GM12874 (cell line): Measurements from ENCODE around the gene NAV2.

ENCODE experiments used
- CTCF ChIP-seq: IDR thresholded peaks from 2 replicates; pipeline ENCODE4 v1.5.1; 2011; ENCODE audit warnings: low read depth, mild to moderate bottlenecking, control low read depth, low read length, moderate library complexity; ENCODE audit not compliant: insufficient read depth

The NAV2 gene

GRCh38 chr11:20015529-20016427 lies 303.1 kb downstream of the NAV2 start:
- TF ChIP-seq CTCF, result no peak

GRCh38 chr11:20016526-20016925 lies 303.9 kb downstream of the NAV2 start:
- TF ChIP-seq CTCF, result no peak

DNA sequence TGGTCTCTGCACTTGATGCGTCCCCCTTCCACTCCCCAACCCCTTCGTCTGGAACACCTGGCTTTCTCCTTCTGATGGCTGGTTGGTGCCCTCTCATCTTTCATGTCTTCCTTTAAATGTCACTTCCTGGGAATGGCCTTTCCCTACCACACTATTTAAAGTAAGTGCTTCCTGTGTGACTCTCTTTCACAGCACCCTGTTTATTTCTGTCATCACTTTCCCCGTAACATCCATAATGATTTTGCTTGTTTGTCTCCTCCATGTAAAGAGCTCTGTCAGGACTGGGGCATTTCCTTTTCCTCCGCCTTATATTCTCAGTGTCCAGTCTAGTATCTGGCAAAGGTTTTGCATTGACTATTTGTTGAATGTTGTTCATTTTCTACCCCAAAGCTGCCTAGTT lies 304.7 kb downstream of the NAV2 start:
- TF ChIP-seq CTCF, result no peak

DNA sequence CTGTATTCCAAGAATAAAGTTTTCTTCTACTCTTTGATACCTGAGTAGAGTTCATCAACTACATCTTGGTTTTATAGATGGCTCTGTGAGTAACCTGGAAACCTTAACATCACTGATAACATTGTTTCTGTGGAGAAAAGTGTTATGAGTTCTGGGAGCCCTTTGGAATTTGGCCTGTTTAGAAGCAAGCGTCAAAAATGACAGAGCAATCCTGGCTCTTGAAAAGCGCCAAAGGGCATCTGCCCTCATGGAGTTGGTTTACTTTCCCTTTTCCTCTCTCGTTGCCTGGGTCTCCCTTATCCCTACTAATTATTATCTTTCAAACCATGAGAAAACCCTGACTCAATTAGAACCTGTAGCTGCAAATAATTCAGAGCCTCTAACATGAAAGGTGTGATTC lies 307.6 kb downstream of the NAV2 start:
- no peak for TF ChIP-seq CTCF

DNA sequence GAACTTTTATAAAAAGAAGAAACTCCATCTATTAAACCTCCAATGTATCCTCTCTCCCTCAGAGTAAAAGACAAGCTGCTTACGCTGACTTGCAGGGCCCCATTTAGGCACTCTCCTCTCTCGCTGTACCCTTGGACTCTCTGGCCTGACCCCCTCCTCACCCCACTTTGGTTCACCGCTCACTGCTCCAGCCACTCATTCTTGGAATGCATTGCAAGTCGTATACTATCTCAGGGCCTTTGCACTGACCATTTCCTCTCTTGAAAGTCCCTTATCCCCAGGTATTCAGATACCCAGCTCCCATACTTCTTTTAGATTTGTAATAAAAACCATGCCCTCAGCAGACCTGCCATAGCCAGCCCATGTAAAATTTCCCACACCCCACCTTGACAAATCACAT lies 308.1 kb downstream of the NAV2 start:
- no peak for TF ChIP-seq CTCF

- TF ChIP-seq CTCF, result no peak
These were observed 308.6 kb downstream of the NAV2 start for GRCh38 chr11:20021212-20021611.

GRCh38 chr11:20021771-20022362 lies 309.2 kb downstream of the NAV2 start:
- TF ChIP-seq CTCF, result no peak
